HepG2 (cell line): ENCODE results near the gene EFNA3. TPM values are rescaled to one million over a fixed set of nuclear protein-coding genes. Genes with fewer than 3 reads are reported as not detected.

ENCODE experiments used
- ASH2L ChIP-seq: fragments of 300-600, 200-600 bp; sonication (generic); IDR thresholded peaks from 2 replicates; pipeline ENCODE4 v1.7.0; 2017; ENCODE audit warnings: low read depth, mild to moderate bottlenecking, moderate library complexity, mixed read lengths, low read length; ENCODE audit not compliant: insufficient read length
- DRAP1 ChIP-seq: IDR thresholded peaks from 2 replicates; pipeline ENCODE4 v1.6.1; 2016; ENCODE audit warnings: missing genetic modification reagents, missing compliant biosample characterization
- ELF1 ChIP-seq: sonication (generic); formaldehyde crosslinking; IDR thresholded peaks from 2 replicates; pipeline ENCODE4 v1.4.0; 2020; ENCODE audit warnings: missing genetic modification reagents
- FOXA1 ChIP-seq, 2 experiments: fragments of 450-650 bp in 1 of 2; sonication (generic) in 1 of 2; formaldehyde crosslinking in 1 of 2; IDR thresholded peaks; 2 replicates each; pipeline versions ENCODE4 v1.4.0 to v1.6.1; 2016 to 2020; ENCODE audit warnings: missing genetic modification reagents in 1 of 2
- IKZF4 ChIP-seq: sonication (generic); formaldehyde crosslinking; IDR thresholded peaks from 2 replicates; pipeline ENCODE4 v1.5.1; 2020; ENCODE audit warnings: borderline replicate concordance, mild to moderate bottlenecking, low read depth, missing genetic modification reagents; ENCODE audit errors: not compliant biosample characterization
- POLR2A ChIP-seq, 2 experiments: IDR thresholded peaks; 2 replicates each; pipeline ENCODE4 v1.6.1; 2011; ENCODE audit warnings: low read depth in 2 of 2, low read length in 2 of 2, mild to moderate bottlenecking in 1 of 2, moderate library complexity in 1 of 2; ENCODE audit not compliant: insufficient read depth in 1 of 2
- RFX1 ChIP-seq: fragments of 450-650 bp; IDR thresholded peaks from 2 replicates; pipeline ENCODE4 v1.6.1; 2017
- SMARCC2 ChIP-seq: fragments of 450-650 bp; IDR thresholded peaks from 2 replicates; pipeline ENCODE4 v1.6.1; 2017; ENCODE audit warnings: antibody characterized with exemption, mild to moderate bottlenecking
- SMYD3 ChIP-seq: sonication (generic); formaldehyde crosslinking; IDR thresholded peaks from 2 replicates; pipeline ENCODE4 v1.8.1; 2023; ENCODE audit warnings: mild to moderate bottlenecking, missing genetic modification reagents
- SNAPC2 ChIP-seq: sonication (generic); formaldehyde crosslinking; IDR thresholded peaks from 2 replicates; pipeline ENCODE4 v1.8.1; 2022; ENCODE audit warnings: mild to moderate bottlenecking, missing genetic modification reagents
- ZBTB10 ChIP-seq: sonication (generic); formaldehyde crosslinking; IDR thresholded peaks from 2 replicates; pipeline ENCODE4 v1.4.0; 2020; ENCODE audit warnings: missing genetic modification reagents, borderline replicate concordance
- ZBTB7B ChIP-seq: sonication (generic); formaldehyde crosslinking; IDR thresholded peaks from 2 replicates; pipeline ENCODE4 v1.4.0; 2020; ENCODE audit warnings: missing genetic modification reagents
- ZHX1 ChIP-seq: sonication (generic); formaldehyde crosslinking; IDR thresholded peaks from 2 replicates; pipeline ENCODE4 v1.8.1; 2022; ENCODE audit warnings: low read depth, mild to moderate bottlenecking, missing genetic modification reagents
- ZMYM2 ChIP-seq: sonication (generic); formaldehyde crosslinking; IDR thresholded peaks from 2 replicates; pipeline ENCODE4 v1.8.0; 2022; ENCODE audit warnings: mild to moderate bottlenecking, missing genetic modification reagents
- ZNF207 ChIP-seq: fragments of 450-650 bp; IDR thresholded peaks from 2 replicates; pipeline ENCODE4 v1.6.1; 2016; ENCODE audit warnings: antibody characterized with exemption, borderline replicate concordance
- ZNF225 ChIP-seq: sonication (generic); formaldehyde crosslinking; IDR thresholded peaks from 2 replicates; pipeline ENCODE4 v1.4.0; 2020; ENCODE audit warnings: mild to moderate bottlenecking, missing genetic modification reagents
- ZNF230 ChIP-seq: sonication (generic); formaldehyde crosslinking; IDR thresholded peaks from 2 replicates; pipeline ENCODE4 v1.4.0; 2020; ENCODE audit warnings: mild to moderate bottlenecking, missing genetic modification reagents
- ZNF446 ChIP-seq: sonication (generic); formaldehyde crosslinking; IDR thresholded peaks from 2 replicates; pipeline ENCODE4 v1.5.0; 2020; ENCODE audit warnings: mild to moderate bottlenecking, missing genetic modification reagents
- ZNF468 ChIP-seq: sonication (generic); formaldehyde crosslinking; IDR thresholded peaks from 2 replicates; pipeline ENCODE4 v1.8.0; 2022; ENCODE audit warnings: mild to moderate bottlenecking, moderate library complexity, missing genetic modification reagents
- ZNF496 ChIP-seq: sonication (generic); formaldehyde crosslinking; IDR thresholded peaks from 2 replicates; pipeline ENCODE4 v1.8.1; 2023; ENCODE audit warnings: mild to moderate bottlenecking, moderate library complexity, missing genetic modification reagents; ENCODE audit not compliant: insufficient replicate concordance
- ZNF556 ChIP-seq: sonication (generic); formaldehyde crosslinking; IDR thresholded peaks from 2 replicates; pipeline ENCODE4 v1.4.0; 2020; ENCODE audit warnings: mild to moderate bottlenecking, missing genetic modification reagents, borderline replicate concordance
- ZNF644 ChIP-seq: IDR thresholded peaks from 2 replicates; pipeline ENCODE4 v1.6.1; 2016; ENCODE audit warnings: low read depth
- ZNF746 ChIP-seq: sonication (generic); formaldehyde crosslinking; IDR thresholded peaks from 2 replicates; pipeline ENCODE4 v1.8.0; 2022; ENCODE audit warnings: mild to moderate bottlenecking, missing genetic modification reagents
- ZNF768 ChIP-seq: sonication (generic); formaldehyde crosslinking; IDR thresholded peaks from 2 replicates; pipeline ENCODE4 v1.4.0; 2020; ENCODE audit warnings: missing genetic modification reagents
- ZNF781 ChIP-seq: sonication (generic); formaldehyde crosslinking; IDR thresholded peaks from 2 replicates; pipeline ENCODE4 v1.5.1; 2020; ENCODE audit warnings: borderline replicate concordance, mild to moderate bottlenecking, missing genetic modification reagents; ENCODE audit errors: not compliant biosample characterization
- ZNF790 ChIP-seq: sonication (generic); formaldehyde crosslinking; IDR thresholded peaks from 2 replicates; pipeline ENCODE4 v1.8.0; 2022; ENCODE audit warnings: missing genetic modification reagents, mild to moderate bottlenecking, borderline replicate concordance
- polyA plus RNA-seq, 8 experiments: library from polyadenylated mRNA; depleted of rRNA in 3 of 8; stranded (reverse) in 7 of 8; unstranded in 1 of 8; fragments of >200 nt; fragmentation: Illumina TruSeq in 4 of 8; extraction: Trizol in 4 of 8; gene quantifications; 2 replicates each; pipeline versions ENCODE4 v1.2.1 to v1.2.3, GENCODE V29; 2011 to 2016; ENCODE audit warnings: low read depth in 4 of 8, missing spikeins in 1 of 8, mixed read lengths in 1 of 8; ENCODE audit not compliant: insufficient read depth in 1 of 8
- total RNA-seq, 5 experiments: library from RNA; depleted of rRNA; stranded (reverse); fragments of >200 nt; fragmentation: Illumina TruSeq; extraction: Trizol; gene quantifications; 2 replicates each; pipeline ENCODE4 v1.2.3, GENCODE V29; 2016; ENCODE audit warnings: low read depth in 1 of 5

The EFNA3 gene
- total and polyA plus RNA-seq, 2 of the 13 experiments (the other 11 are each of a cell fraction or from before 2014, with no cell fraction given) = 1.0 to 5.7 TPM

GRCh38 chr1:155126556-155127104 lies 48.0 kb downstream of the EFNA3 start (continued):
- TF ChIP-seq ZNF746 (CRISPR knock-in tag) (no peak; the same call in 1 of the 2 replicates), ZNF781 (CRISPR knock-in tag) (peak; percentile 33), ZNF446 (peak; percentile 72; the same call in 1 of the 2 replicates), ZNF790 (CRISPR knock-in tag) (peak; percentile 62; the same call in 1 of the 2 replicates), RFX1 (no peak), POLR2A (IDR thresholded peaks at IDR 0.05; ENCODE audit: insufficient read depth in 1 of 2, low read depth in 2 of 2, low read length in 2 of 2) (peak in 1 of 2 experiments; percentile 95; a peak in 2 of 4 replicates), ZNF230 (CRISPR knock-in tag) (peak; percentile 94; the same call in 1 of the 2 replicates), ELF1 (CRISPR knock-in tag) (no peak), ZHX1 (CRISPR knock-in tag) (no peak), SNAPC2 (CRISPR knock-in tag) (peak; percentile 87; the same call in 1 of the 2 replicates), ZNF496 (CRISPR knock-in tag) (no peak), ZNF207 (no peak), ZMYM2 (CRISPR knock-in tag) (no peak), ZNF556 (CRISPR knock-in tag) (no peak), ZBTB10 (CRISPR knock-in tag) (no peak; the same call in 1 of the 2 replicates), ZBTB7B (CRISPR knock-in tag) (no peak), ZNF225 (no peak), IKZF4 (CRISPR knock-in tag) (no peak), FOXA1 (IDR thresholded peaks at IDR 0.05) (peak; percentile 40; the same call in 1 of the 2 replicates), FOXA1 (CRISPR knock-in tag; IDR thresholded peaks at IDR 0.05) (peak; percentile 91), ZNF768 (CRISPR knock-in tag) (peak; percentile 54), DRAP1 (CRISPR knock-in tag) (no peak), ZNF468 (no peak), ASH2L (peak; percentile 24), SMARCC2 (no peak), SMYD3 (no peak; the same call in 1 of the 2 replicates), ZNF644 (no peak)
